Panc1 (cell line): ENCODE measurements around the gene QPCT. TPM values are rescaled to one million over a fixed set of nuclear protein-coding genes. Genes with fewer than 3 reads are reported as not detected.

Experiments used
- ATAC-seq: fragments of 200-7000 bp; cut with Tn5 transposase; 2 replicates; pipeline ENCODE4 v1.9.1; 2020; ENCODE audit warnings: mild to moderate bottlenecking, moderate library complexity
- BruUV-seq: library from RNA; stranded (reverse); fragments of 400-500 nt; replicated peaks from 2 replicates; lab custom pipeline; 2021; lab: Mats Ljungman, UMichigan
- CTCF ChIA-PET: fragments of 300-600 bp; sonication (Branson Sonifier 250); formaldehyde crosslinking; loops from one replicate; lab custom pipeline; 2022; ENCODE audit warnings: antibody characterized with exemption; lab: Charles Lee
- POLR2A ChIA-PET: fragments of 300-600 bp; sonication (Branson Sonifier 250); formaldehyde crosslinking; loops from one replicate; lab custom pipeline; 2022; ENCODE audit warnings: antibody characterized with exemption; lab: Charles Lee
- DNase-seq: peaks from one replicate; pipeline ENCODE4 v3.0.0-alpha.2; 2010; ENCODE audit warnings: low read depth, low spot score
- H3K27ac ChIP-seq: 2 replicates; pipeline ENCODE4 v1.5.1; 2011; ENCODE audit warnings: mild to moderate bottlenecking, low read length, inconsistent platforms
- H3K27me3 ChIP-seq: fragments of 200-500 bp; sonication (Bioruptor generic); 2 replicates; pipeline ENCODE4 v1.6.0; 2014; ENCODE audit warnings: low read length, inconsistent platforms; ENCODE audit not compliant: control insufficient read depth, insufficient read depth
- H3K36me3 ChIP-seq: fragments of 200-500 bp; sonication (Bioruptor generic); 2 replicates; pipeline ENCODE4 v1.5.1; 2014; ENCODE audit warnings: inconsistent platforms, mild to moderate bottlenecking, low read length, moderate library complexity; ENCODE audit not compliant: control insufficient read depth, insufficient read depth
- H3K4me1 ChIP-seq: 2 replicates; pipeline ENCODE4 v1.5.1; 2011; ENCODE audit warnings: inconsistent platforms, mild to moderate bottlenecking, low read length, moderate library complexity; ENCODE audit not compliant: control insufficient read depth, insufficient read depth
- H3K4me3 ChIP-seq, 2 experiments: 2 replicates each; pipeline ENCODE4 v1.5.1; 2011 to 2012; ENCODE audit warnings: low read depth in 2 of 2, low read length in 2 of 2, mild to moderate bottlenecking in 2 of 2, inconsistent platforms in 1 of 2, moderate library complexity in 1 of 2
- H3K9me3 ChIP-seq: fragments of 200-500 bp; sonication (Bioruptor generic); 2 replicates; pipeline ENCODE4 v1.5.1; 2014; ENCODE audit warnings: low read depth, mild to moderate bottlenecking, inconsistent platforms, low read length, moderate library complexity; ENCODE audit not compliant: control insufficient read depth, insufficient read depth
- POLR2AphosphoS5 ChIP-seq: IDR thresholded peaks from 2 replicates; pipeline ENCODE4 v1.6.1; 2012; ENCODE audit warnings: mild to moderate bottlenecking, low read depth, low read length, moderate library complexity
- SIN3A ChIP-seq: IDR thresholded peaks from 2 replicates; pipeline ENCODE4 v1.6.1; 2012; ENCODE audit warnings: low read depth, mild to moderate bottlenecking, low read length, moderate library complexity, borderline replicate concordance; ENCODE audit not compliant: insufficient read depth
- TCF7L2 ChIP-seq: IDR thresholded peaks from 2 replicates; pipeline ENCODE4 v1.6.1; 2011; ENCODE audit warnings: mild to moderate bottlenecking, low read depth, low read length, inconsistent platforms
- in situ Hi-C: cut with HindIII; loops from 2 replicates; pipeline ENCODE4 v1.10.0; 2016; ENCODE audit warnings: low sequenced_read_pairs, low pct_unique_long_range_greater_than_20kb
- intact Hi-C: fragments of 100-400 bp; cut with micrococcal nuclease; formaldehyde crosslinking; loops from one replicate; pipeline ENCODE4 v1.10.0; 2022; ENCODE audit not compliant: unreplicated experiment
- total RNA-seq: library from RNA; stranded (reverse); gene quantifications from one replicate; pipeline ENCODE4 v1.2.1, GENCODE V29; 2021; ENCODE audit not compliant: unreplicated experiment
- TF ChIP-seq, protein P1 (sequence below): fragments of 450-650 bp; IDR thresholded peaks from 2 replicates; pipeline ENCODE4 v1.5.1; 2017; ENCODE audit warnings: mild to moderate bottlenecking
- TF ChIP-seq, protein P2 (sequence below), 2 experiments: IDR thresholded peaks; 2 replicates each; pipeline ENCODE4 v1.6.1; 2011 to 2012; ENCODE audit warnings: low read depth in 2 of 2, control low read depth in 1 of 2, low read length in 1 of 2, mild to moderate bottlenecking in 1 of 2, moderate library complexity in 1 of 2; ENCODE audit not compliant: insufficient read depth in 1 of 2

Gene QPCT
- total RNA-seq, 1 experiment from 2014 or later: 2.3 TPM

DNA sequence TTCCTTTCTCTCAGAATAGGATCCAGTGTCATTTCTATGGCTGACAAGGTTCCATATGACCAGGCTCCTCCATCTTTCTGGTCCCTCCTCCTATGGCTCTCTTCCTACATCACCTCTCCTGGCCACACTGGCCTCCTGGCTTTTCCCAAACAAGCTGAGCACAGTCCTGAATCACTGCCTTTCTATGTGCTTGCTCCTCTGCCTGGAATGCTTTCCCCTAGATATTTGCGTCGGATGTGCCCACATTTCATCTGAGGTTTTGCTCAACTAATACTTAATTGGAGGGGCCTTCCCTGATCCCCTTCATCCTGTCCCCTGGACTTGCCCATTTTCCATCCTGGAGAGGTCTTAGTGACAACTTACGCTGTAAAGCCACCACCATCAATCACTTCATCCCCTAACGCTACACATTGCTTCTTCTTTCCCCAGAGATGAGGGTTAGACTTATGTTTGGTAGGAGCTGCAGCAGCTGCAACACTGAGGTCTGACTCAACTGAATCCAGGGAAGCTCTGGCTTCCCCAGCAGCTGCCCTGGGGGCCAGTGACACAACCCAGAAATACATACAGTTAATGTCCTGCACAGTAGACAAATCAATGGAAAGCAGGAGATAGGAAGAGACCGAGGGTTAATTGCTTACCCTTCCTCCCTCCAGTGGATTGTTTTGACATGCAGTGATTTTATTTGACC, 42.9 kb downstream of the QPCT start:
- no TSS peak for BruUV-seq
- Histone ChIP-seq H3K36me3 (no peaks in the 10 kb centered on the region), H3K27me3 (no peaks in the 10 kb centered on the region), H3K27ac (no peak overlapping the region), H3K9me3 (no peaks in the 10 kb centered on the region), H3K4me3 (no peak overlapping the region), H3K4me1 (no peaks in the 10 kb centered on the region)
- DNase-seq (no peak), ATAC-seq (no peak)
- in situ Hi-C loops (no loop called here), intact Hi-C loops (no loop called here)
- POLR2A ChIA-PET: no interaction called here
- TF ChIP-seq TCF7L2 (no peak), POLR2AphosphoS5 (no peak), SIN3A (no peak)
- TF ChIP-seq, protein P1, sequence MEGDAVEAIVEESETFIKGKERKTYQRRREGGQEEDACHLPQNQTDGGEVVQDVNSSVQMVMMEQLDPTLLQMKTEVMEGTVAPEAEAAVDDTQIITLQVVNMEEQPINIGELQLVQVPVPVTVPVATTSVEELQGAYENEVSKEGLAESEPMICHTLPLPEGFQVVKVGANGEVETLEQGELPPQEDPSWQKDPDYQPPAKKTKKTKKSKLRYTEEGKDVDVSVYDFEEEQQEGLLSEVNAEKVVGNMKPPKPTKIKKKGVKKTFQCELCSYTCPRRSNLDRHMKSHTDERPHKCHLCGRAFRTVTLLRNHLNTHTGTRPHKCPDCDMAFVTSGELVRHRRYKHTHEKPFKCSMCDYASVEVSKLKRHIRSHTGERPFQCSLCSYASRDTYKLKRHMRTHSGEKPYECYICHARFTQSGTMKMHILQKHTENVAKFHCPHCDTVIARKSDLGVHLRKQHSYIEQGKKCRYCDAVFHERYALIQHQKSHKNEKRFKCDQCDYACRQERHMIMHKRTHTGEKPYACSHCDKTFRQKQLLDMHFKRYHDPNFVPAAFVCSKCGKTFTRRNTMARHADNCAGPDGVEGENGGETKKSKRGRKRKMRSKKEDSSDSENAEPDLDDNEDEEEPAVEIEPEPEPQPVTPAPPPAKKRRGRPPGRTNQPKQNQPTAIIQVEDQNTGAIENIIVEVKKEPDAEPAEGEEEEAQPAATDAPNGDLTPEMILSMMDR: no peak
- TF ChIP-seq, protein P2, sequence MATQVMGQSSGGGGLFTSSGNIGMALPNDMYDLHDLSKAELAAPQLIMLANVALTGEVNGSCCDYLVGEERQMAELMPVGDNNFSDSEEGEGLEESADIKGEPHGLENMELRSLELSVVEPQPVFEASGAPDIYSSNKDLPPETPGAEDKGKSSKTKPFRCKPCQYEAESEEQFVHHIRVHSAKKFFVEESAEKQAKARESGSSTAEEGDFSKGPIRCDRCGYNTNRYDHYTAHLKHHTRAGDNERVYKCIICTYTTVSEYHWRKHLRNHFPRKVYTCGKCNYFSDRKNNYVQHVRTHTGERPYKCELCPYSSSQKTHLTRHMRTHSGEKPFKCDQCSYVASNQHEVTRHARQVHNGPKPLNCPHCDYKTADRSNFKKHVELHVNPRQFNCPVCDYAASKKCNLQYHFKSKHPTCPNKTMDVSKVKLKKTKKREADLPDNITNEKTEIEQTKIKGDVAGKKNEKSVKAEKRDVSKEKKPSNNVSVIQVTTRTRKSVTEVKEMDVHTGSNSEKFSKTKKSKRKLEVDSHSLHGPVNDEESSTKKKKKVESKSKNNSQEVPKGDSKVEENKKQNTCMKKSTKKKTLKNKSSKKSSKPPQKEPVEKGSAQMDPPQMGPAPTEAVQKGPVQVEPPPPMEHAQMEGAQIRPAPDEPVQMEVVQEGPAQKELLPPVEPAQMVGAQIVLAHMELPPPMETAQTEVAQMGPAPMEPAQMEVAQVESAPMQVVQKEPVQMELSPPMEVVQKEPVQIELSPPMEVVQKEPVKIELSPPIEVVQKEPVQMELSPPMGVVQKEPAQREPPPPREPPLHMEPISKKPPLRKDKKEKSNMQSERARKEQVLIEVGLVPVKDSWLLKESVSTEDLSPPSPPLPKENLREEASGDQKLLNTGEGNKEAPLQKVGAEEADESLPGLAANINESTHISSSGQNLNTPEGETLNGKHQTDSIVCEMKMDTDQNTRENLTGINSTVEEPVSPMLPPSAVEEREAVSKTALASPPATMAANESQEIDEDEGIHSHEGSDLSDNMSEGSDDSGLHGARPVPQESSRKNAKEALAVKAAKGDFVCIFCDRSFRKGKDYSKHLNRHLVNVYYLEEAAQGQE (IDR thresholded peaks at IDR 0.05; ENCODE audit: insufficient read depth in 1 of 2, low read depth in 2 of 2, low read length in 1 of 2): no peak
- CTCF ChIA-PET: no interaction called here

DNA sequence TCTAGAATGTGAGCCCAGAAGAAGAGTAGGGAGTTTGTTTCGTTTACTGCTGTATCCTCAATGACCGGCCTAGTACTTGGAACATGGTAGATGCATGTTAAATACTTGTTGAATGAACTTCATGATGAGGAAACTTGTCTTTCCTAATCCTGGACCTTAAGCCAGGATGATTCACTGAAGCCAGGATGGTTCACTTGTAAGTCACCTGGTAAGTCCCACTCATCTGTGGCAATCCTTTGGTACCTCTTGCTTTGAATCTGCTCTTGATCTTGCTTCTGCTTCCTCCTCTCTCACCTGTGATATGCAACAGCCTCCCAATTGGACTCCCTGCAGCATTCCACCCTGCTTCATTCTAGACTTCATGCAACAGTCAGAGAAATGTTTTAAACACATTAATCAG, 43.6 kb downstream of the QPCT start:
- no peaks in the 10 kb centered on the region for H3K36me3 ChIP-seq
- BruUV-seq: no TSS peak
- no peak for DNase-seq
- no peak for ATAC-seq
- in situ Hi-C loops: no loop called here
- H3K27me3 ChIP-seq: no peaks in the 10 kb centered on the region
- intact Hi-C loops: no loop called here
- TF ChIP-seq TCF7L2 (no peak), SIN3A (no peak), POLR2AphosphoS5 (no peak)
- TF ChIP-seq, protein P1: no peak
- TF ChIP-seq, protein P2 (IDR thresholded peaks at IDR 0.05; ENCODE audit: insufficient read depth in 1 of 2, low read depth in 2 of 2, low read length in 1 of 2): no peak
- H3K4me3 ChIP-seq: no peak overlapping the region
- H3K9me3 ChIP-seq: no peaks in the 10 kb centered on the region
- CTCF ChIA-PET: no interaction called here
- POLR2A ChIA-PET: no interaction called here
- no peak overlapping the region for H3K27ac ChIP-seq
- no peaks in the 10 kb centered on the region for H3K4me1 ChIP-seq
